ENCODE measurements around the gene PKN1. TPM values are rescaled to one million over a fixed set of nuclear protein-coding genes. Genes with fewer than 3 reads are reported as not detected.
A peak's percentile ranks its signal among the peaks of the same experiment; 100 is the strongest.

PKN1 gene
- total RNA-seq, 2 experiments from 2014 or later: 171 TPM

- Mint-ChIP-seq H3K4me3 (peak overlapping the region; percentile 62), H3K27ac (peak overlapping the region; percentile 92), H3K4me1 (ENCODE audit: low read depth) (peaks cover 40% of the 10 kb centered on the region), H3K27me3 (no peaks in the 10 kb centered on the region), H3K9me3 (no peaks in the 10 kb centered on the region), H3K36me3 (ENCODE audit: low read depth) (peaks cover 97% of the 10 kb centered on the region)
- Histone ChIP-seq H3K4me3 (ENCODE audit: low read length) (no peak overlapping the region), H3K4me1 (ENCODE audit: insufficient read depth, low read length) (peaks cover 87% of the 10 kb centered on the region), H3K27me3 (ENCODE audit: control insufficient read depth in 1 of 2, insufficient read depth in 2 of 2, low read length in 2 of 2) (no peaks in the 10 kb centered on the region), H3K36me3 (ENCODE audit: insufficient read depth, low read length) (peaks cover 99% of the 10 kb centered on the region), H3K27ac (ENCODE audit: low read depth in 1 of 2, low read length in 2 of 2) (no peak overlapping the region), H3K9me3 (ENCODE audit: control insufficient read depth in 1 of 2, insufficient read depth in 1 of 2, low read length in 2 of 2) (peaks cover 0 to 7% of the 10 kb centered on the region in 2 experiments)
- TF ChIP-seq CTCF (IDR thresholded peaks at IDR 0.05): no peak
- intact Hi-C loops (cut with DNase I, micrococcal nuclease): no loop called here
- DNase-seq (peak in 3 of 14 experiments; percentile 45 to 67 (median 47)), ATAC-seq (ENCODE audit: poor library complexity) (no peak)
- ChIA-PET POLR2A (interaction anchor here (1.0 kb wide), 1 partner anchor 272 kb away, joined by 3 read pairs; the partner anchor contains the start of gene ASF1B), CTCF (interaction anchor here (0.6 to 11.4 kb wide), 3 partner anchors 24 to 60 kb away, joined by 3 to 93 read pairs (median 3); no protein-coding TSS in a partner anchor)
Observed at GRCh38 chr19:14408491-14409145, 24.5 kb upstream of the PKN1 start.

GRCh38 chr19:14409146-14410023, 23.7 kb upstream of the PKN1 start:
- peaks cover 0 to 7% of the 10 kb centered on the region in 2 experiments for H3K9me3 ChIP-seq (ENCODE audit: control insufficient read depth in 1 of 2, insufficient read depth in 1 of 2, low read length in 2 of 2)
- H3K4me3 ChIP-seq (ENCODE audit: low read length): no peak overlapping the region
- Mint-ChIP-seq H3K27me3 (no peaks in the 10 kb centered on the region), H3K4me3 (peak overlapping the region; percentile 62), H3K36me3 (ENCODE audit: low read depth) (peaks cover 94% of the 10 kb centered on the region), H3K9me3 (no peaks in the 10 kb centered on the region), H3K4me1 (ENCODE audit: low read depth) (peaks cover 43% of the 10 kb centered on the region), H3K27ac (peak overlapping the region; percentile 92)
- ChIA-PET CTCF (interaction anchor here (1.0 to 11.4 kb wide), 2 partner anchors 18 to 45 kb away, joined by 4 to 93 read pairs; no protein-coding TSS in a partner anchor), POLR2A (interaction anchor here (0.7 to 1.6 kb wide), 5 partner anchors 9 to 320 kb away, joined by 3 to 9 read pairs (median 3); partner anchors contain the start of gene ASF1B)
- no peaks in the 10 kb centered on the region for H3K27me3 ChIP-seq (ENCODE audit: control insufficient read depth in 1 of 2, insufficient read depth in 2 of 2, low read length in 2 of 2)
- TF ChIP-seq CTCF (IDR thresholded peaks at IDR 0.05): no peak
- peak overlapping the region in 1 of 2 donors; percentile 44 for H3K27ac ChIP-seq (ENCODE audit: low read depth in 1 of 2, low read length in 2 of 2)
- peaks cover 92% of the 10 kb centered on the region for H3K4me1 ChIP-seq (ENCODE audit: insufficient read depth, low read length)
- no peak for ATAC-seq (ENCODE audit: poor library complexity)
- H3K36me3 ChIP-seq (ENCODE audit: insufficient read depth, low read length): peaks cover 97% of the 10 kb centered on the region
- peak in 4 of 14 experiments; percentile 26 to 79 (median 57) for DNase-seq
- intact Hi-C loops (cut with DNase I, micrococcal nuclease): no loop called here
